PC-9 (cell line): ENCODE measurements around the gene RNF130.

Experiments used
- CTCF ChIP-seq: fragments of 200-600 bp; sonication (generic); conservative IDR thresholded peaks from 2 replicates; pipeline ENCODE4 v1.6.1; 2017; ENCODE audit warnings: mixed run types, antibody characterized with exemption, mild to moderate bottlenecking, moderate library complexity
- EZH2 ChIP-seq: fragments of 200-600 bp; sonication (generic); IDR thresholded peaks from 2 replicates; pipeline ENCODE4 v1.8.0; 2017; ENCODE audit warnings: antibody characterized with exemption, low read depth

- TF ChIP-seq CTCF (no peak), EZH2 (no peak)
These were observed at the start of gene RNF130 for GRCh38 chr5:180071531-180072255.
